IPS-18a (cell line): ENCODE results near the gene MARVELD2.
"Not testable (repeated sequence)": the region's sequence is repeated elsewhere in the genome, so short reads cannot be mapped to it uniquely, and the experiment has no call there.

Experiments
- H3K27ac ChIP-seq: one replicate; pipeline ENCODE4 v1.5.1; 2013; ENCODE audit warnings: low read length
- H3K27me3 ChIP-seq: one replicate; pipeline ENCODE4 v1.6.1; 2013; ENCODE audit warnings: mild to moderate bottlenecking, low read length; ENCODE audit not compliant: control insufficient read depth, insufficient read depth
- H3K36me3 ChIP-seq: one replicate; pipeline ENCODE4 v1.6.1; 2013; ENCODE audit warnings: low read depth, low read length; ENCODE audit not compliant: control insufficient read depth
- H3K4me1 ChIP-seq: one replicate; pipeline ENCODE4 v1.6.1; 2013; ENCODE audit warnings: low read depth, low read length; ENCODE audit not compliant: control insufficient read depth
- H3K4me3 ChIP-seq: one replicate; pipeline ENCODE4 v1.5.1; 2013; ENCODE audit warnings: low read length
- H3K9ac ChIP-seq: one replicate; pipeline ENCODE4 v1.6.1; 2013; ENCODE audit warnings: mild to moderate bottlenecking, low read length, moderate library complexity
- H3K9me3 ChIP-seq: one replicate; pipeline ENCODE4 v1.6.1; 2013; ENCODE audit warnings: low read depth, low read length; ENCODE audit not compliant: control insufficient read depth

MARVELD2 gene

DNA sequence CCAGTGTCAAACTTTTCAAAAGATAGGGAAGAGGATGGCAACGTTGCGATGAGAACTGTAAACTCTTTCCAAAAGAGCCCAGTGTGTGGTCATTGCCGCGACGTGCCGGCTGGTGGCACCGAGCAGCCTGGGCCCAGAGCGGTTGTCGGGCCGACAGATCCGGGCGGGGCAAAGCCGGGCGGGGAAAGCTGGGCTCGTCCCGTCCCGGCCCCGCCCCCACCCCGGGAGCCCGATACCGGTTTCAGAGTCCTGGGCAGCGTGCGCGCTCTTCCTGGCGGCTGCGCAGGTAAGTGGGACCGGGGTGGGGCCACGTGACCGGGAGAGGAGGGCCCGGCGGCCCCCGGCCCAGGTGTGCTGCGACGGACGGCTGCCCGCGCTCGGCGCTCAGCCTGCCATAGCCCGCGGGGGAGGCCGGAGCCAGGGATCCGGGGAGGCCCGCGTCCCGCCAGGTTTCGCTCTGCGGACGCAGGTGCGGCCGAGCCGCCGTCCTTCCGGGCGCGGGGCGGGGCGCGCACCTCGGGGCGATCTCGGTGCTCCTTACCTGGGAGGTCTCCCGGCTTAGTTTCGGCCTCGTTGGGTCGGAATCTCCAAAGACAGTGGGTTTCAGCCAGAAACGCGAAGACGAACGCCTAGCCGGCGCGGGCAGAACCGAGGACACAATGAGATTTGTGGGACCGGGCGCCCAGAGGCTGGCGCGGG lies at the start of gene MARVELD2:
Gene MARVELD2 (plus strand): TSS at position 232 of the 699 bp plus-strand sequence. CDS start 4,270 bp downstream, outside the sequence.
- peak within 1 kb of the TSS; percentile 82 for H3K4me3 ChIP-seq
- peaks cover 7% of the 10 kb centered on the region for H3K4me1 ChIP-seq
- H3K27me3 ChIP-seq: peaks cover 17% of the 10 kb centered on the region
- peaks cover 13% of the 10 kb centered on the region for H3K36me3 ChIP-seq
- peak within 1 kb of the TSS; percentile 93 for H3K9ac ChIP-seq
- peak within 1 kb of the TSS; percentile 19 for H3K27ac ChIP-seq
- no peaks in the 10 kb centered on the region for H3K9me3 ChIP-seq

GRCh38 chr5:69367697-69368279 lies 47.1 kb upstream of the MARVELD2 start:
- no peaks in the 10 kb centered on the region for H3K27me3 ChIP-seq
- no peaks in the 10 kb centered on the region for H3K9me3 ChIP-seq
- no peak overlapping the region for H3K27ac ChIP-seq
- peaks cover 12% of the 10 kb centered on the region for H3K4me1 ChIP-seq
- peak overlapping the region; percentile 97 for H3K4me3 ChIP-seq
- H3K36me3 ChIP-seq: peaks cover 28% of the 10 kb centered on the region
- H3K9ac ChIP-seq: peak overlapping the region; percentile 98

DNA sequence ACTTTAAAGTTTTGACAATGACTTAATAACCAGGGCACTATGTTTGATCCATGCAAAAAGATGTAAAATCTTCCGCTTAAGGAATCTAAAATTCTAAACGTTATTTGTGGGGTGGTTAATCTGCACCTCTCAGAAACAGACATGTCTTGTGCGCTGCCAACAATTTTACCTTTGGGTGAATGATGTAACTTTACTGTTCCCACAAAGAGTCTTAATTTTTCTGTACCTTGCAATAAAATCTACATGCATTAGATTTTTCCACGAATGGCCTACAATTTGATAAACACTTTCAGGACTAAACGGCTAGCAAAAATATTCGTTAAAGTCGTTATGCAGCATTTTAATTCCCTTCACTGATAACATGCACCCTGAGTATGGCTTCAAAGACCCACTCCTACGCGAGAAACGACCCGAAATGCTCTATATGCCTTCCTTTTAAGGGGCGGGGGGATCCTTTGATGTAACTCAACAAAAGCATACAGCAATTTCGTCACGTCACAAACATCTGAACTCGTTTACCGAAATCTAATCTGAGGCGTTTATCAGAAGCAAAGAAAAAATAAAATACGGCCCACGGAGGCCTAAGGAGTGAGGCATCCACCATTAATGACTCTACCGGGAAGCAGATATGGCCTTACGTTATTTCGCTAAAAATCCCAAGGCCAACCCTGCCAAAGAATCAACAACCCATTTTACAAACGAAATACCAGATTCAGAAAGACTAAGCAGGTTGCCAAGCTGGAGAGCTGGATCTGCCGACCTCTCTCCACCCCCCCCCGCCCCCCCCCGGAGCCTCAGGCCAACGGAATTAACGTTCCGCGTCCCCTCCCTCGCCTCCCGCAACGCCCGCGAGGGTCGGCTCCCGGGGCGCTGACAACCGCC lies 46.2 kb upstream of the MARVELD2 start:
- H3K4me3 ChIP-seq: peak overlapping the region; percentile 97
- H3K27ac ChIP-seq: peak overlapping the region; percentile 93
- H3K9me3 ChIP-seq: no peaks in the 10 kb centered on the region
- H3K36me3 ChIP-seq: peaks cover 27% of the 10 kb centered on the region
- H3K4me1 ChIP-seq: peaks cover 12% of the 10 kb centered on the region
- no peaks in the 10 kb centered on the region for H3K27me3 ChIP-seq
- peak overlapping the region; percentile 98 for H3K9ac ChIP-seq

GRCh38 chr5:69369340-69370121 lies 45.4 kb upstream of the MARVELD2 start, which contains the start of the genes AK6, RAD17 and TAF9:
Gene AK6 (minus strand): TSS chr5:69369520. CDS start chr5:69369490, 30 bp downstream.
Gene RAD17 (plus strand): TSS chr5:69369818. CDS start chr5:69372209, 2,391 bp downstream.
Gene TAF9 (minus strand): TSS chr5:69369520. CDS start chr5:69365737, 3,783 bp downstream.
- peak within 1 kb of the TSS; percentile 97 for H3K4me3 ChIP-seq
- peak within 1 kb of the TSS; percentile 98 for H3K9ac ChIP-seq
- peak within 1 kb of the TSS; percentile 94 for H3K27ac ChIP-seq
- no peaks in the 10 kb centered on the region for H3K9me3 ChIP-seq
- H3K36me3 ChIP-seq: peaks cover 26% of the 10 kb centered on the region
- H3K4me1 ChIP-seq: peaks cover 12% of the 10 kb centered on the region
- H3K27me3 ChIP-seq: no peaks in the 10 kb centered on the region

- H3K27ac ChIP-seq: not testable (repeated sequence)
- peaks cover 12% of the 10 kb centered on the region for H3K4me1 ChIP-seq
Observed at GRCh38 chr5:69370335-69370734, 44.6 kb upstream of the MARVELD2 start.

DNA sequence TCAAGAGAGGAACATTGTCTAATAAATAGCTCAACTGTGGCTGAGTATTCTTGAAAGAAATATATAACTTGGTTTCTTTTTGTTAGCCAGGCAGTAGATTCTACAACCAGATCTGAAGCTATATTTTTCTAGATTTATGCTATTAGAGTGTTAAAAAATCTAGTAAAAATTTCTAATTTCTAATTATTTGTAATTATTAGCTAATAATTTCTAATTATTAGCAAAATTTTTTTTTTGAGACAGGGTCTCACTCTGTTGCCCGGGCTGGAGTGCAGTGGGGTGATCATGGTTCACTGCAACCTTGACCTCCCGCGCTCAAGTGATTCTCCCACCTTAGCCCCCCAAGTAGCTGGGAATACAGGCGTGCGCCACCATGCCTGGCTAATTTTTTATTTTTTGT lies 42.5 kb upstream of the MARVELD2 start:
- H3K36me3 ChIP-seq: peaks cover 21% of the 10 kb centered on the region
- H3K9me3 ChIP-seq: no peaks in the 10 kb centered on the region
- no peak overlapping the region for H3K4me3 ChIP-seq
- H3K4me1 ChIP-seq: peaks cover 12% of the 10 kb centered on the region
- no peak overlapping the region for H3K27ac ChIP-seq
- H3K27me3 ChIP-seq: no peaks in the 10 kb centered on the region
- no peak overlapping the region for H3K9ac ChIP-seq

More at GRCh38 chr5:69370335-69370734, 44.6 kb upstream of the MARVELD2 start:
- H3K27me3 ChIP-seq, H3K9me3 ChIP-seq: not testable (repeated sequence)
- Histone ChIP-seq H3K9ac (peak overlapping the region; percentile 98), H3K4me3 (peak overlapping the region; percentile 97), H3K36me3 (peaks cover 25% of the 10 kb centered on the region)

DNA sequence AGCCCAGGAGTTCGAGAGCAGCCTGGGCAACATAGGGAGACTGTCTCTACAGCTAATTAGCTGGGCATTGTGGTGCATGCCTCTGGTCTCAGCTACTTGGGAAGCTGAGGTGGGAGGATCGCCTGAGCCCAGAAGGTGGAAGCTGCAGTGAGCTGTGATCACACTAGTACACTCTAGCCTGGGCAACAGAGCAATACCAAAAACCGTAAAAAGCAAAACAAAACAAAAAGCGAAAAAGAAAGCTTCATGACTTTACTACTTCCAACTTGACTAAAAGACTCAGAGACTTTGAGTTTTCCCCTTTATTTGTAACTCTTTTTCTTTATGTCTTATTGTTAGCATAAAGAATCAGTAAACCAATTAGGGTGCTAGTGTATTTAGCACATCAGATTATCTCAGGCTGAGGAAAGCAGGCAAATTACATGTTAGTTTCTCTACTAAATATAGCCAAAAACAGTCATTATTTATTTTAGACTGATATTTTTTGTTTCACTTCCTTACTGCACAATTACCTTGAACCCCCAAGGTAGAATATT lies 39.9 kb upstream of the MARVELD2 start:
- Histone ChIP-seq H3K27me3 (no peaks in the 10 kb centered on the region), H3K9ac (no peak overlapping the region), H3K9me3 (no peaks in the 10 kb centered on the region), H3K4me1 (peaks cover 5% of the 10 kb centered on the region), H3K36me3 (peaks cover 30% of the 10 kb centered on the region), H3K4me3 (no peak overlapping the region), H3K27ac (no peak overlapping the region)

- Histone ChIP-seq H3K4me3 (no peak overlapping the region), H3K27me3 (no peaks in the 10 kb centered on the region), H3K27ac (no peak overlapping the region), H3K36me3 (peaks cover 47% of the 10 kb centered on the region), H3K9ac (no peak overlapping the region), H3K4me1 (no peaks in the 10 kb centered on the region), H3K9me3 (no peaks in the 10 kb centered on the region)
Observed at GRCh38 chr5:69378376-69378775, 36.5 kb upstream of the MARVELD2 start.

GRCh38 chr5:69404659-69405330 lies 10.1 kb upstream of the MARVELD2 start:
- H3K27ac ChIP-seq: no peak overlapping the region
- no peaks in the 10 kb centered on the region for H3K4me1 ChIP-seq
- no peaks in the 10 kb centered on the region for H3K27me3 ChIP-seq
- no peak overlapping the region for H3K4me3 ChIP-seq
- H3K9me3 ChIP-seq: no peaks in the 10 kb centered on the region
- H3K36me3 ChIP-seq: peaks cover 14% of the 10 kb centered on the region
- H3K9ac ChIP-seq: no peak overlapping the region

DNA sequence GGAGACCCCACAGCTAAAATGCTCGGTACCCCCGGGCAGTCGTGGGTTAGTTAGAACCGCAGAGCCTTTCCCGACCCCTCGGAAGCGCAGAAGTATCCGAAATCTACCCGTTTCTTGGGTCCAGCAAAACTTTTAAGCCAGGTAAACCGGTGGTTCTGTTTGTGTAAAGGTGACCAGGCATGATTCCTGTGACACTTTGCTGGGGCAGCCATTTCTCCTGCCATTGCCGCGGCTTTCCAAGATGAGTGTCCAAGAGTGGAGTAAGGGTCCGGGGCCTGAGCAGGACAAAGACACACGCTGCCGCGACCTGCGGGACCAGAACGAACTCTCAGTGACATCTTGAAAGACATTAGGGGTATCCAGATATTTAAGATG lies 655 bp downstream of the MARVELD2 start:
- Histone ChIP-seq H3K36me3 (peaks cover 11% of the 10 kb centered on the region), H3K9ac (peak overlapping the region; percentile 93), H3K9me3 (no peaks in the 10 kb centered on the region), H3K4me1 (peaks cover 7% of the 10 kb centered on the region), H3K27ac (peak overlapping the region; percentile 19), H3K27me3 (peaks cover 17% of the 10 kb centered on the region), H3K4me3 (peak overlapping the region; percentile 82)
